Spleen (tissue), 11 donors: Measurements from ENCODE around the gene DNAH10. TPM values are rescaled to one million over a fixed set of nuclear protein-coding genes. Genes with fewer than 3 reads are reported as not detected.

Source experiments
- DNase-seq: peaks from one replicate; pipeline ENCODE4 v3.0.0-alpha.2; 2020
- H3K27ac ChIP-seq, 8 donors: fragments of 200-600 bp; sonication (generic) in 7 of 8; 1 replicate in 4 of 8; 2 replicates in 4 of 8; pipeline versions ENCODE4 v1.5.0 to v1.8.0; 2016 to 2021; ENCODE audit warnings: inconsistent platforms in 4 of 8, mild to moderate bottlenecking in 4 of 8, moderate library complexity in 1 of 8
- H3K27me3 ChIP-seq, 7 donors: fragments of 200-600 bp; sonication (generic) in 6 of 7; replicated peaks in 1 of 7; 1 replicate in 4 of 7; 2 replicates in 3 of 7; pipeline versions ENCODE4 v1.5.0 to v1.8.0; 2016 to 2021; ENCODE audit warnings: inconsistent platforms in 3 of 7, mild to moderate bottlenecking in 1 of 7
- H3K36me3 ChIP-seq, 6 donors: fragments of 200-600 bp; sonication (generic) in 5 of 6; 1 replicate in 4 of 6; 2 replicates in 2 of 6; pipeline versions ENCODE4 v1.5.0 to v1.8.0; 2016 to 2021; ENCODE audit warnings: inconsistent platforms in 2 of 6
- H3K4me1 ChIP-seq, 6 donors: fragments of 200-600 bp; sonication (generic) in 5 of 6; 1 replicate in 3 of 6; 2 replicates in 3 of 6; pipeline versions ENCODE4 v1.5.0 to v1.8.0; 2016 to 2021; ENCODE audit warnings: inconsistent platforms in 3 of 6
- H3K4me3 ChIP-seq, 8 donors: fragments of 200-600 bp; sonication (generic) in 7 of 8; 1 replicate in 4 of 8; 2 replicates in 4 of 8; pipeline versions ENCODE4 v1.5.0 to v1.8.0; 2016 to 2021; ENCODE audit warnings: inconsistent platforms in 4 of 8, mild to moderate bottlenecking in 4 of 8, moderate library complexity in 2 of 8
- H3K9me3 ChIP-seq, 8 donors: fragments of 200-600 bp; sonication (generic) in 7 of 8; 1 replicate in 4 of 8; 2 replicates in 4 of 8; pipeline versions ENCODE4 v1.5.0 to v1.8.0; 2016 to 2021; ENCODE audit warnings: inconsistent platforms in 4 of 8
- CTCF ChIP-seq, 11 experiments: fragments of 200-600 bp in 7 of 11; fragments of 450-650 bp in 4 of 11; sonication (generic) in 4 of 11; IDR thresholded peaks in 8 of 11; conservative IDR thresholded peaks in 3 of 11; 1 replicate in 7 of 11; 2 replicates in 4 of 11; pipeline versions ENCODE4 v1.4.0 to v1.8.0; 2016 to 2021; ENCODE audit warnings: antibody characterized with exemption in 11 of 11, inconsistent platforms in 4 of 11, mild to moderate bottlenecking in 1 of 11
- POLR2A ChIP-seq, 3 donors: fragments of 450-650 bp; IDR thresholded peaks; one replicate each; pipeline ENCODE4 v1.5.1; 2017; ENCODE audit warnings: antibody characterized with exemption in 3 of 3, mild to moderate bottlenecking in 1 of 3
- POLR2AphosphoS5 ChIP-seq, 3 donors: sonication (generic); formaldehyde crosslinking; IDR thresholded peaks; one replicate each; pipeline ENCODE4 v1.5.1; 2017; ENCODE audit warnings: antibody characterized with exemption in 3 of 3
- WGBS, 5 donors: extraction: QIAGEN DNeasy Blood & Tissue Kit in 3 of 5; methylation state at CpG; one replicate each; pipeline versions ENCODE4 v1.1.5 to v1.1.7; 2013 to 2018; 5-methylcytosine and 5-hydroxymethylcytosine counted together
- intact Hi-C: fragments of 100-400 bp; cut with DNase I; formaldehyde crosslinking; loops from one replicate; pipeline ENCODE4 v1.15.0; 2023; ENCODE audit warnings: low total_unique reads
- polyA plus RNA-seq, 3 donors: library from polyadenylated mRNA; stranded (reverse); fragments of 200-250 nt; gene quantifications; one replicate each; pipeline ENCODE4 v1.2.1, GENCODE V29; 2013
- total RNA-seq, 7 donors: library from RNA; depleted of rRNA in 3 of 7; stranded (reverse); fragments of >200 nt in 3 of 7; fragmentation: NEBNext Ultra II Directional in 4 of 7; extraction: Animal tissue kit (Norgen Biotek cat#: 25700) in 4 of 7; gene quantifications; one replicate each; pipeline versions ENCODE4 v1.1.0 to v1.2.1, GENCODE V29; 2016 to 2021
- donor health status: healthy with polysubstance abuse.
- donor health status: DM: no; HTN: no; CAD: no; lungs with moderate emphysema.
- donor health status: DM: no; HTN: no; CAD: no.
- donor health status: Bipolar disorder and iron deficiency.
- donor health status: healthy.
- donor health status: DM: no; HTN: no; CAD: no.
- donor health status: DM: yes; HTN: yes; CAD: no.

The DNAH10 gene
- total and polyA plus RNA-seq, 10 donors, result 0.23 to 2.2 (median 0.43) TPM; not detected in 1

- no peak for TF ChIP-seq POLR2AphosphoS5 (IDR thresholded peaks at IDR 0.05)
- TF ChIP-seq POLR2A (IDR thresholded peaks at IDR 0.05), result no peak
- TF ChIP-seq CTCF (IDR thresholded peaks at IDR 0.05 in 8 of 11, conservative IDR thresholded peaks at IDR 0.05 in 3 of 11), result no peak
- H3K36me3 ChIP-seq, result peaks cover 0 to 100% (median 67%) of the 10 kb centered on the region in 6 donors
- no peak overlapping the region for H3K27ac ChIP-seq
- intact Hi-C loops, result no loop called here
- no peaks in the 10 kb centered on the region for H3K9me3 ChIP-seq
- 90 to 96% (median 95%) methylated on average over 2 of the region's 2 CpGs for WGBS, 5 donors
- no peak for DNase-seq
- peaks cover 0 to 19% (median 5%) of the 10 kb centered on the region in 6 donors for H3K4me1 ChIP-seq
- no peak overlapping the region for H3K4me3 ChIP-seq
- H3K27me3 ChIP-seq, result no peaks in the 10 kb centered on the region
These were observed 35.1 kb upstream of the DNAH10 start for GRCh38 chr12:123726962-123727361.

- Histone ChIP-seq H3K27ac (no peak overlapping the region), H3K27me3 (no peaks in the 10 kb centered on the region), H3K9me3 (no peaks in the 10 kb centered on the region), H3K4me3 (no peak overlapping the region), H3K36me3 (peaks cover 0 to 100% (median 69%) of the 10 kb centered on the region in 6 donors), H3K4me1 (peaks cover 0 to 13% (median 5%) of the 10 kb centered on the region in 6 donors)
- no peak for TF ChIP-seq CTCF (IDR thresholded peaks at IDR 0.05 in 8 of 11, conservative IDR thresholded peaks at IDR 0.05 in 3 of 11)
- TF ChIP-seq POLR2A (IDR thresholded peaks at IDR 0.05), result no peak
- no peak for TF ChIP-seq POLR2AphosphoS5 (IDR thresholded peaks at IDR 0.05)
- WGBS, 5 donors, result 66 to 77% (median 68%) methylated on average over 3 of the region's 3 CpGs
- intact Hi-C loops, result no loop called here
- no peak for DNase-seq
These were observed 34.2 kb upstream of the DNAH10 start for GRCh38 chr12:123727878-123728277.

GRCh38 chr12:123731596-123731995 lies 30.5 kb upstream of the DNAH10 start:
- H3K9me3 ChIP-seq, result no peaks in the 10 kb centered on the region
- DNase-seq, result no peak
- TF ChIP-seq POLR2AphosphoS5 (IDR thresholded peaks at IDR 0.05), result no peak
- TF ChIP-seq CTCF (IDR thresholded peaks at IDR 0.05 in 8 of 11, conservative IDR thresholded peaks at IDR 0.05 in 3 of 11), result no peak
- TF ChIP-seq POLR2A (IDR thresholded peaks at IDR 0.05), result no peak
- WGBS, 5 donors, result 83 to 97% (median 88%) methylated on average over 2 of the region's 2 CpGs
- no peak overlapping the region for H3K4me3 ChIP-seq
- H3K27me3 ChIP-seq, result no peaks in the 10 kb centered on the region
- no peak overlapping the region for H3K27ac ChIP-seq
- H3K36me3 ChIP-seq, result peaks cover 3 to 100% (median 75%) of the 10 kb centered on the region in 6 donors
- intact Hi-C loops, result no loop called here
- H3K4me1 ChIP-seq, result peaks cover 0 to 3% (median 0%) of the 10 kb centered on the region in 6 donors

- intact Hi-C loops, result no loop called here
- no peaks in the 10 kb centered on the region for H3K27me3 ChIP-seq
- H3K27ac ChIP-seq, result no peak overlapping the region
- H3K9me3 ChIP-seq, result no peaks in the 10 kb centered on the region
- H3K36me3 ChIP-seq, result peaks cover 4 to 100% (median 76%) of the 10 kb centered on the region in 6 donors
- no peak for DNase-seq
- H3K4me1 ChIP-seq, result peaks cover 0 to 9% (median 3%) of the 10 kb centered on the region in 6 donors
- no peak overlapping the region for H3K4me3 ChIP-seq
- 81 to 90% (median 87%) methylated on average over 12 of the region's 12 CpGs for WGBS, 5 donors
- no peak for TF ChIP-seq POLR2A (IDR thresholded peaks at IDR 0.05)
- TF ChIP-seq POLR2AphosphoS5 (IDR thresholded peaks at IDR 0.05), result no peak
- TF ChIP-seq CTCF (IDR thresholded peaks at IDR 0.05 in 8 of 11, conservative IDR thresholded peaks at IDR 0.05 in 3 of 11), result no peak
These were observed 29.9 kb upstream of the DNAH10 start for GRCh38 chr12:123732251-123732650.
